NCI-H1417 (cell line): Measurements from ENCODE around the gene IARS1.

ENCODE experiments used
- DNase-seq, 3 experiments: peaks; one replicate each; lab custom pipeline; 2025; lab: John Stamatoyannopoulos, UW

The IARS1 gene

DNA sequence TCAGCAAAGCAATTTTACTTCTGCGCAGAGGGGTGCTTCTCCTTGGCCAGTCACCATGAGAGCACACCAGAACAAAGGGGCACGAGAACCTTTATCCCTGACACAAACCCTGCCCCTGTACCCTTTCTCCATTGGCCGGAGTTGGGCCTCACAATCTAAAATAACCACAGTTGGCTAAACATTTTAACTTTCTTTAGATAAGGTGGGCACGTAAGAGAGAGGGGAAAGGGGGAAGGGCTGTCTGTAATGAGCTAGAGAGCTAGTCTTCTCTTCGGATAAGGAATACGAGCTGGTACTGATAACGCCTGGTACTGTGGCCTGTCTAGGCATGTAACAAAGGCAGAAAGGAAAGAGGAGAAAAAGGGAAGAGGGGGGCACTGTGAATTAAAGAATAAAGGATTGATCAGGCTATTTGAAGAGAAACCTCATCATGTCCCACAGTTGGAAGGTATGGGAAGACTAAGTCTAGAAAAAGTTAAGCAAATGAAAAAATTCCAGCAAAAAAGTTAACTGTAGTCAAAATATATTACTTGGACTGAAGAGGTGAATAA lies 1.8 kb upstream of the IARS1 start:
- DNase-seq = no peak

DNA sequence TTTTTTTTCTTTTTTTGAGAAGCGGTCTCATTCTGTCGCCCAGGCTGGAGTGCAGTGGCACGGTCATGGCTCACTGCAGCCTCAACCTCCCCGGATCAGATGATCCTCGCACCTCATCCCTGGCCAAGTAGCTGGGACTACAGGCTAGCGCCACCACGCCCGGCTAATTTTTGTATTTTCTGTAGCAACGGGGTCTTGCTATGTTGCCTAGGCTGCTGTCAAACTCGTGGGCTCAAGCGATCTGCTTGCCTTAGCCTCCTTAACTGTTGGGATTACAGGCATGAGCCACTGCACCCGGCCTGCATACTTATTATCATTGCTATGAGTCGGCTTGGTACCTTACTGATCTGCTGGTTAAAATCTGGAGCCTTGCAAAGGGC lies 790 bp upstream of the IARS1 start:
- DNase-seq = peak in 1 of 3 experiments; percentile 64

DNA sequence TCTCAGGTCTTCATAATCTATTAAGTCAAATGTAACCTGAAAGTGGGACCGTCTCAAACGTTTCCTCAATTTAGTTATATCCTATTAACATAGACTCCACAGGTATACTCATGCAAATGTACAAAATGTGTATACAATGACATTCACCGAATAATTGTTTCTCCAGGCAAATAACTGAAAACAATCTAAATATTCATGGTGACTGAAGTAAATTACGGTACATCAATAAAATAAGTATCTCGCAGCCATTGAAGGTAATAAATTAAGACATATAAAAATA lies 482 bp downstream of the IARS1 start:
- DNase-seq = peak in 1 of 3 experiments; percentile 60

DNA sequence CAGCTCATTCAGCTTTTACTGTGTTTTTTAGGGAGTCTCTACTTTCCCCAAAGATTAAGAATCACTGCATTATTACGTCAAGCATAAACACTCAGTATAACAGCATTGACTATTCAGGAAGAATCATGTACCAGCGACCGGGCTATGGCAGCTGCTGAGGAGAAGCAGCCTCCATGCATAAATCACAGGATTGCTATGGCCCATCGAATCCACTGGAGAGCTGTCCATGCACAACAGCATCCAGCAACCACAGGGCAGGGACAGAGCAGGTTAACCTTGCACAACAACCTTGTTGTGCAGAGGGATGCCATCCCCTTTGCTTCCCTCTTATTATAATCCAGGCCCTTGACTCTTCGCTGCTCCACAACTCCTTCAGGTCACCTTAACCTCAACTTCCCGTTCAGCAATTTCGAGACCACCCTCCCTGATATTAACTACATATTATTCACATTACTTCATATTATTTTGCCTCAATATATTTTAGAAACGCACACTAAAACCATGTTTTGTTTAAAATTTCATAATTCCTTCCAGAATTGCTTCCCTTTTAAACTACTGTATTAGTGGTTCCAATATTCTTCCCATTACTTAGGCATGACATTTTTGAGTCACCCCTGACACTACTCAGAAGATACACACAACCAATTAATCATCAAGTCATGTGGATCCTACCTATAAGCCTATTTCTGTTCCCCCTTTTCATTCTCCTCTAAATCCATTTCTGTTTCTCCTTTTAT lies 991 bp downstream of the IARS1 start:
- no peak for DNase-seq

DNA sequence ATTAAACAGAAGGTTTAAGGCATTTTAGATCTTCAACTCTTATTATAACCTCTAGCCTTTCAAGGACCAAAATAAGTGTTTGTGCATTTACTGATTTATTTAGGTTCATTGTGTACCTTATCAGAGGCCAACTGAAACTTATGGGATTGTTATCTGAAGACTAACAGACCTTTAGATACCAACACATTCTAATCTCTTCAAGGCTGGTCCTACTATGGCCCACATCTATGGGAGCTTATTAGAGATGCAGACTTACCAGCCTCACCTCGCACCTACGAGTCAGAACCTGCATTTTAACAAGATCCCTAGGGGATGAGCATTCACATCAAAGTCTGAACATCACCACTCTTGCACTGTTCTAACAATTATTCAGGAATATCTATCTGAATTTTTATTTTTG lies 1.9 kb downstream of the IARS1 start:
- no peak for DNase-seq

DNA sequence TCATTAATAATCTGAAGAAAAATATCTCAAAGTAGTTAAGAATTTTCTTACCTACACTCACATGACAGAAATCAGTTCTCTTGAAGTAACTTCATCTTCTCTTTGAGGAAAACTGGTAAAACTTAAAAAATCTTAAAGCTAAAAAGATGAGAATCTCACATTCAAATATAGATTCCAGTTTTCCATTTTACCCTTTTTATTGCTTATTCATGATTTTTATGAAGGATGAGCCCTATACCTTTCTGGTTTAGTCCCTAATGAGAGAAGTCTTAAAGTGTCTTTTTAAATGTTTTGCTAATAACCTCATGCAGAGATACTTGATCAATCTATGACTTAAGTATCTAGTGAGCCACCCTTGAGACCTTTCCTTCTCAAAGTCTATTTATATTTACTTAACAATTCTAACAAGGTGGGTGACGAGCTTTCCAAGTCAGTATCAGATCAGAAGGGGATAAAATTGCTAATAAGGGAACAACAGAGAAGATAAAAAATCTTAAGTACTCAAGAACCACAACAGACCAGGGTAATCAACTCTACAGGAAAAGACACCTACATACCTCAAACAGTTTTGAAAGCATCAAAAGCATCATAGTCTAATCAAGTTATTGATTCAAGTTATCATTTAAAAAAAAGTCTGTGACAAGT lies 2.6 kb downstream of the IARS1 start:
- no peak for DNase-seq

DNA sequence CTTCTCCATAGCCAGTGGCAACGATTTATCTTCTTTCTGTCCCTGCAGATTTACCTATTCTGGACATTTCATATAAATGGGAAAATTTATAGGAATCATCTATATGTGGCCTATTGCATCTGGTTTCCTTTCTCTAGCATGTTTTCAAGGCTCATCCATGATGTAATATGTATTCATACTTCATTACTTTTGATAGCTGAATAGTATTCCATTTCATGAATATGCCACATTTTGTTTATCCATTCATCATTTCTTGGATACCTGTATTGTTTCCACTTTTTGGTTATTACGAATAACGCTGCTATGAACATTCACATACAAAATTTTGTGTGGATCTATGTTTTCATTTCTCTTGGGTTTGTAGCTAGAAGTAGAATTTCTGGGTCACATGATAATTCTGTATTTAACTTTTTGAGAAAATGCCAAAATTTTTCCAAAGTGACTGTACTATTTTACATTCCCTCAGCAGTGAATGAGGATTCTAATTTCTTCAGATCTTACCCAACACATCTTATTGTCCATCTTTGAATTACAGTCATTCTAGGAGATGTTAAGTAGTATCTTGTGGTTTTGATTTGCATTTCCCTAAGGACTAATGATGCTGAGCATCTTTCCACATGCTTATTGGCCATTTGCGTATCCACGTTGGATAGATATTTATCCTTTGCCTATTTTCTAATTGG lies 3.6 kb downstream of the IARS1 start:
- DNase-seq = no peak

DNA sequence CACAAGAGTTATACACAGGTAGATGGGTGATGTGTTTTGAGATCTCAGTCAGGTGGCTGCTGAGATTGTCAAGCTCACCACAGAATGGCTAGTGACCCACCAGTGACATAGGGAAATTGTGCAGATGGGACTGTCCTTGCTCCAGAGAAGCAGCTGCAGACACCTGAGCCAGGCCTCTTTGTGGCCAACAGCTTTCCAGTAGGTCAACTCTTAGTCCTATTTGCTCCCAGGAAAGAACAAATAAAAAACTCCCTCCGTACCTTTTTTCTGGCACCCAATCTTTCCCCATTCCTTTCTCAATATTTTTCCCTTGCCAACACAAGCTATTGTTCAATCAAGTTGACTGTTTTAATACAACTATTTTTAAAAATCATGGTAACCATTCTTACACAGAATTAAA lies 14.2 kb downstream of the IARS1 start:
- no peak for DNase-seq

DNA sequence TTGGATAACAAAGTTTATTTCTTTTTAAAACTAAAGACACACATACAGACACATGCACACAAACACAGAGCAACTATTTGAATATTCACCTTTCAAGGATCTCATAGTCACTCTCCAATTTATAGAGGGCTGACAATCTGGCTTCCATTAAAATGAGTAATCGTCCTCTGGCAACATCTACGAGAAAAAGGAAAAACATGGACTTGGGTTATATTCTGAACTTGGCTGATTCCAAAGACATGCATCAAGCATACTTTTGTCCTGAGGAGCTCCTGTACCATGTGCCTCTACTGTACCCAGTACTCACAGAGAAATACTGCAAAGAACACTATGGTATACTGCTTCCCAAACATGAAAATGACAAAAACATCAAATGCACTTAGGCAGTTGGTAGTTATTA lies 15.4 kb downstream of the IARS1 start:
- no peak for DNase-seq

DNA sequence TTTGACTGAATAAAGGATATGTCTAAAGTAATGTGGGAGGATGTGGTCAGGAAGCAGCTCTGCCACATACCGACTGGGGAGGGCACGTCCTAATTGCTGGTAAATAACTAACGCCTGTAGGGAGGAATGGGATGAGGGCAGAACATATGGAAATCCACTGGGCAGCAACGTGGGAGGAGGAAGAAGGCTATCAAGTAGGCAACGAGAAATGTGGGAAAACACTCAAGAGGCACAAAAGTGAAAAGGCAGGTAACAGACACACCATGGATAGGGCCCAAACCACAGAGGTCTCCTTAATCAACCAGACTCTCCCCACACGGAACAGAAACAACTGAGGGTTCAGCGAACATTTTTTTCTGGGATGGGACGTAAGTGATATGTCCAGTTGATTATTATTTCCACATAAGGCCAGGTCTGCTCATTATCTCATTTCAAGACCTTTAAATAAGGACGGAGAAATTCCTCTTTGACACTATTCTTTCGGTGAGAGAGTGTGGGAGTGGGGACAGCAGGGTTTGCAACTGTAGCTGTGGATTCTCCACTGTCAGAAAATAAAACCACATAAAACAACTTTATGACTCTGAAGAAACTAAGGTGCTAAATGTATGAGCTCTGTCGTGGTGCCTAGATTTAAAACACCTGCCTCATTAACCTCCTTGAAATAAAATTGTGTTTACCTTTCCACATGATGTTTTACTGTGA lies 17.0 kb downstream of the IARS1 start:
- no peak for DNase-seq

DNA sequence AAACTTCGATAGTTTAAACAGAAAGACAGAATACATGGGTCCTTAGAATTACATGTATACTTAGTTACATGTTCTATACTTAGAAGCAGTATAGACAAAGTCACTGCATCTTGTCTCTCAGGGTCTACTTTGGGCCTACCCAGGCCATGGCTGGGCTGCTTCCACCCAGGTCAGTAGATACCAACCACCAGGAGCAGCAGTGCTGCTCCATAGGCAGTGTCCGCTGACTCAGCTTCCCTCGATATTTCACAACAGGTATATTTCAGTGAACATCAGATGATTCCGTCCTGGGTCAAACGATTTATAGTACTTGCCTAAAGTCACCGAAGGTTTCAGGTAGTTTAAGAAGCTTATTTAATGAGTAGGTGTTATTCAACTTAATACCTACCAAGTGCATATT lies 18.0 kb downstream of the IARS1 start:
- DNase-seq = no peak

DNA sequence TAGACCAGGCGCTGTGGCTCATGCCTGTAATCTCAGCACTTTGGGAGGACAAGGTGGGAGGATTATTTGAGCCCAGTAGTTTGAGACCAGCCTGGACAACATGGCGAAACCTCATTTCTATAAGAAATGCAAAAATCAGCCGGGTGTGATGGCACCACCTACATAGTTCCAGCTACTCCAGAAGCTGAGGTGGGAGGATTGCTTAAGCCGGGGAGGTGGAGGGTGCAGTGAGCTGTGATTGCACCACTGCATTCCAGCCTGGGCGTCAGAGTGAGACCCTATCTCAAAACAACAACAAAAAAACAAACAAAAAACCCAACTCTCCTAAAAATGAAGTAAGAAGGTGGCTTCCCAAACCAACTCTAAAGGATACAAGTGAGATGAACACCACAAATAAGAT lies 23.0 kb downstream of the IARS1 start:
- no peak for DNase-seq

DNA sequence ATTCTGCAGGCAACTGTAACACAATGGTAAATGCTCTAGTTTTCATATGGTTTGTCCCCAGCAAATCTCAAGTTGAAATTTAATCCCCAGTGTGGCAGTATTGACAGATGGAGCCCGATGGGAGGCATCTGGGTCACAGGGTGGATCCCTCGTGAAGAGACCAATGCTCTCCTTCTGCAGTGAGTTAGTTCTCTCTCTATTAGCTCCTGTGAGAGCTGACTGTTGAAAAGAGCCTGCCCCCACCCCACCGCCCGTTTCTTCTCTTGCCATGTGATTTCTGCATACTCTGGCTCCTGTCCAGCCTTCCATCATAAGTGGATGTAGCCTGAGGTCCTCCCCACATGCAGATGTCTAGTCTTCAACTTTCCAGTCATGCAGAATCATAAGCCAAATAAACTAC lies 27.0 kb downstream of the IARS1 start:
- no peak for DNase-seq

DNA sequence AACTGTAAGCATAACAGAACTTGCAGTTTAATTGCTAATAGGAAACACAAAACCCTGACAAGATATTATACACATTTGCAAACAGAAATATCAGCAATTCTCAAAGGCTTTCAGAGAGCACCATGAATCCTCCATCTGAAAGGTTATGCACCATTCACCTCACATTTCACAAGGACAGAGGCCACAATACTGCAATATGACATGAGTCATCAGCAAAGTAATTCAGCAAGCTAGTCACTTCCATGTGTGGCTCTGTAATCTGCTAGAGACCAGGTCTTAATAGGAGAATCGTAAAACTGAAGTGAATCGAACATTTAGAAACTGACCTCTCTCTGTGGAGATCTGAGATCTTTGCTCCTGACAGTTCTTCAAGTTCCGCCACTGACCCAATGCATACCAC lies 28.3 kb downstream of the IARS1 start:
- DNase-seq = no peak

DNA sequence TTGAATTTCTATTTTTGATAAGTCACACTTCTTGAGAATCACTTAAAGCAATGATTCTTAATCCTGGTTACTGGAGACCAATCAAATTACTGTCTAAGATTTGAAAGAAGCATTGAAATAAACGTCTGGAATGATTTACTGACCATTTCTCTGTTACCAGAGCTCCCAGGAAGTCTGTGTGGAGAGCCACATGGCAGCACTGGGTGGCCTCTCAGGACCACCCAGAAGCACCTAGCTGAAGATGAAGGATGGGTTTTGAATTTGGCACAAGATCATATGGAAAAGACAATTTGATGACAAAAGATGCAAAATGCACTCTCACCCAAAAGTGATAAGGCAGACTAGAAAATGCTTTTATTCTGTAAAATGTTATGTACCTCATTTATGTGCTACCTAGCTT lies 30.4 kb downstream of the IARS1 start:
- DNase-seq = no peak

DNA sequence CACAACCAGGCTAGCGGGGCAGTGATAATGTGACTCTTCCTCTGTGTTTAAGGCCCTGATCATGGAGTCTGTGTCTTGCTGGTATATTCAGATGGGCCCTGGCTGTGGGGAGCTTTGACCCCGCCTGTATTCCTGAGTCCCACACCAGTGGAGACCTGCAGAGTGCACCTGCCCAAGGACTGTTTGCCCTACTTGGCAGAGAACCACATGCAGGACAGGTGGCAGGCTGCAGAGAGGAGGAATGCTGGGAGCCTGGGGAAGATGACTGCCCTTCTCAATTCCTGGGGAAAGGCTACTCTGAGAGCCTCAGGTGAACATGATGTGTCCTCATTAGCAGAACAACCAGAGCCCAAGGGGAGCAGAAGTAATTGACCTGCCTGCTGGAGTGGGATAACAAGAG lies 36.2 kb downstream of the IARS1 start:
- no peak for DNase-seq

DNA sequence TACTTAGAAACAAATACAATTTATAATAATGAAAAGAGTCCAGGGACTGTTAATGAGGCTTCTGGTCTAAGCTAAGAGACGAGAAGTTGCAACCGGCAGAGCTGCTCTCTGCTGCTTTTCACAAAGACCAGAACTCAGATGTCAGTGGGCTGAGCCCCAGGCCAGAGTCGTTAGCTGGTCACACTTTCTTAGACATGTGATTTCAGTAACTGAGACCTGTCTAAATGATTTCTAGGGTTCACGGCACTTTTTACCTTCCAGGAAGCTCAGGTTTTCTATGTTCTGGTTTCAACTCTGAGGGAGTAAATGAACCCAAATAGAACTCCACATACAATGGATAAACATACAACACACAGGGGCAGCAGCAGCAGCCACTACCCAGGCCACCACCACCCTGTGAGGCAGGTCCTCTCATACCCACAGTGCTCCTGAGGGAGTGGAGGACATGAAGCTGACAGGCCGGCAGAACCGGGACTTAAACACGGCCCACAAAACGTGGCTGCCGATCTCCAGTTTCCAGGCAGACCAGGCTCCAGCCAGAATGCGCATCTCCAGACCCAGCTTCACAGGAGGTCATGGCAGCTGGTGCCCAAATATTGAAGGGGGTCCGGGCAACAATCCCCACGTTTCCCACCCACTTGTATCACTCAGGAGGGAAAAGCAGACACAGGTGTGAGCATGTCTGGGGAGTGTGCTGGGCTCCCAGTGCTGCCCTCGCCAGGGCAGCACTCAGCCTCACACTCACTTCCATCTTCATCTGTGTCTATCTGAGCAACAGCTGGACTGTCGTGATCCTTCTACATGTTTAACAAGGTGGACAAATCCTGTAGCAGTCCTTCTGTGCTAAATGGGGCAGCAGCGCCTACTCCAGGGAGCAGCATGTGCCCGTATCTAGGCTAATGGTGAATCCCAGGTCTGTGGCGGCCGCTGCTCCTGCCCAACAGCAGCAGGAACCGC lies 38.8 kb downstream of the IARS1 start:
- no peak for DNase-seq

DNA sequence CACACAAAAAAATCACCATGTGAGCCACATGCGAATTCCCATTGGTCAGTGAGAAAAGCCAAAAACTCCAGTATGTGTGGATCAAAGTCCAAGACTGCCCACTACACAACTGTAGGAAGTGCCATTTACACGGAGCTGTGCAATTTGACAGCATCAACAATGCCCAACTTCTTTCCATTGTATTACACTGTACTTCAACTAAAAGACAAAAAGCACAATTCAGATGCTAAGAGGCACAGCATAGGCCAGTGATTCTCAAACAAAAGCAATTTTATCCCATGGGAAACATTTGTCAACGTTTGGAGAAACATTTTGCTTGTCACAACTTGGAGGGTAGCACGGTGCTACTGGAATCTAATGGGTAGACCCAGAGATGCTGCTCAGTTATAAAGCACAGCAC lies 39.8 kb downstream of the IARS1 start:
- no peak for DNase-seq

DNA sequence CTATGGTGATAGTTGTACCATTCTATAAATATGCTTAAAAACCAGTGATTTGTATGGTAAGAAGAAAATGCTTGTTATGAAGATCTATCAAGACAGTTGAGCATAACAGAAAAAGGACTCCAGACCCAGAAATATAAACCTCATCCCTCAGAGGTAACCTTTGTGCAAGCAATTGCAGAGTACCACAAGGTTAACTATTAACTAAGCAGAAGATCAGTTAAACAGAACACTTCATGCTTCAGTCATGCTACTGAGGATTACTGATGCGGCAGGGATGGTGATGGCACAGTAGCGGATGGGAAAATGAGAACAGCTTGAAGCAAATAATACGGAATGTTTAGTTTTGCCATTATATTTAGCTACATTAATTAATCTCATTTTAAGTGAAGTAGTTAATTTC lies 45.5 kb downstream of the IARS1 start:
- DNase-seq = no peak

DNA sequence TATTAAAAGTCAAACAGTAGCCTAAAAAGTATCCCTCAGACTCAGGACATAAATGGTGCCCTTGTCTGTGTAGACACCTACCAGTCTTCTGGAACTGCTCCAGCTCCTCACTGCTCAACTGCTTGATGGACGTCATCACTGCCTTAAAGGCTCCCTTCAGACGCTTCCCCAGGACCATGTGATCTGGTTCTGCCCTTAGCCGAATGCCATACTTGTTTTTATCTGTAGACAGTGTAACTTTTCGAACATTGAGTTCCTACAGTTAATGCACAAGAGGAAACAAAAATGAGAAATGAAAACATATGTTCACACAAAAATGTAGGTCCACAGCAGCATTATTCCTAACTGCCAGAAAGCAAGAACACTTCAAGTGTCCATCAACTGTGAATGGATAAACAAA lies 46.2 kb downstream of the IARS1 start:
- no peak for DNase-seq

DNA sequence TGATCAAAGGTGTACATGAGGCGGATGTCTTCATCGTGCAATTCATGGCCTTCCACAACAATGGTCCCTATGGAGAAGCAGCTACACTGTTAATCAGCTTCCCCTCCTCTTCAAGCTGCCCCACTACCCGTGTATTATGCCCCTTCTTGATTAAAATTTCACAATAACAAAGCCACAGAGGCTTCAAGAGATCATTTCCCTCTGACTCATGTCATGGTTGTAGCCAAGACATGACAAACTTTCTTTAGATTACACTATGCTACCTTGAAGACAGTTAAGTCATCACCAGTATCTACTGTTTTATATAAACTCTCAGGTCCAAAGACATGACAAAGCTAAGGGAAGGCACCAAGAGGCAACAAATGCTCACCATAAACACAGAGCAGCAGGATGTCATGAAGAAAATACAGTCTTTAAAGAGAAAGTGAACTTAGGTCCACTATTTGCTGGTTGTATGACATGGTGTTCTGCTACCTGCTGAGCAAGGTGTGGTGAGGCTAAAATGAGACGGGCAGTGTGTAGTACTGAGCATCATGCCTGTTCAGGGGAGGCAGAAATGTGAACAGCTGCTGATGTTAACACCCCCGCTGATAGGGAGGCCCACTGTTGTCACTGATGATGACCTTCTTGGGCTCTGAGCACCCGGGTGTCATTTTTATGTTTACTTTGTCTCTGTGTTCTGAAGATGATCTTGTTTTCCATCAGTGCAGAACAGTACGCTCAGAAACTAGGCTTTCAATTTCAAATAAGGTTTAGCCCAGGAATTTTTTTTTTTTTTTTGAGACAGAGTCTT lies 48.3 kb downstream of the IARS1 start:
- DNase-seq = no peak
